SK-N-MC (cell line): ENCODE data around the gene COA8.

Experiments used
- DNase-seq: peaks from one replicate; pipeline ENCODE4 v3.0.0-alpha.2; 2011; ENCODE audit warnings: low read depth, low spot score
- H3K27ac ChIP-seq: fragments of 200-600 bp; sonication (generic); 2 replicates; pipeline ENCODE4 v1.5.1; 2016; ENCODE audit warnings: mixed run types
- H3K36me3 ChIP-seq: fragments of 200-600 bp; sonication (generic); 2 replicates; pipeline ENCODE4 v1.6.1; 2017; ENCODE audit warnings: antibody characterized with exemption, low read length, mixed read lengths; ENCODE audit not compliant: insufficient read depth
- H3K4me3 ChIP-seq: fragments of 200-600 bp; sonication (generic); 2 replicates; pipeline ENCODE4 v1.5.1; 2016
- H3K9ac ChIP-seq: fragments of 200-600 bp; sonication (generic); 2 replicates; pipeline ENCODE4 v1.8.0; 2017; ENCODE audit warnings: mixed run types, mixed read lengths; ENCODE audit not compliant: insufficient read length
- H3K9me3 ChIP-seq: fragments of 200-600 bp; sonication (generic); 2 replicates; pipeline ENCODE4 v1.6.1; 2017; ENCODE audit warnings: low read depth, mild to moderate bottlenecking, antibody characterized with exemption, low read length, moderate library complexity, mixed read lengths
- EZH2 ChIP-seq: fragments of 200-600 bp; sonication (generic); IDR thresholded peaks from one replicate; pipeline ENCODE4 v1.6.1; 2017; ENCODE audit warnings: antibody characterized with exemption
- FOXP2 ChIP-seq: optimal IDR thresholded peaks from 2 replicates; pipeline ENCODE3; 2011; ENCODE audit warnings: mild to moderate bottlenecking, moderate library complexity; ENCODE audit not compliant: insufficient read depth; ENCODE audit errors: extremely low read length, control extremely low read depth
- POLR2AphosphoS5 ChIP-seq: IDR thresholded peaks from 2 replicates; pipeline ENCODE4 v1.6.1; 2012; ENCODE audit warnings: mild to moderate bottlenecking, low read depth, low read length, borderline replicate concordance

The COA8 gene

DNA sequence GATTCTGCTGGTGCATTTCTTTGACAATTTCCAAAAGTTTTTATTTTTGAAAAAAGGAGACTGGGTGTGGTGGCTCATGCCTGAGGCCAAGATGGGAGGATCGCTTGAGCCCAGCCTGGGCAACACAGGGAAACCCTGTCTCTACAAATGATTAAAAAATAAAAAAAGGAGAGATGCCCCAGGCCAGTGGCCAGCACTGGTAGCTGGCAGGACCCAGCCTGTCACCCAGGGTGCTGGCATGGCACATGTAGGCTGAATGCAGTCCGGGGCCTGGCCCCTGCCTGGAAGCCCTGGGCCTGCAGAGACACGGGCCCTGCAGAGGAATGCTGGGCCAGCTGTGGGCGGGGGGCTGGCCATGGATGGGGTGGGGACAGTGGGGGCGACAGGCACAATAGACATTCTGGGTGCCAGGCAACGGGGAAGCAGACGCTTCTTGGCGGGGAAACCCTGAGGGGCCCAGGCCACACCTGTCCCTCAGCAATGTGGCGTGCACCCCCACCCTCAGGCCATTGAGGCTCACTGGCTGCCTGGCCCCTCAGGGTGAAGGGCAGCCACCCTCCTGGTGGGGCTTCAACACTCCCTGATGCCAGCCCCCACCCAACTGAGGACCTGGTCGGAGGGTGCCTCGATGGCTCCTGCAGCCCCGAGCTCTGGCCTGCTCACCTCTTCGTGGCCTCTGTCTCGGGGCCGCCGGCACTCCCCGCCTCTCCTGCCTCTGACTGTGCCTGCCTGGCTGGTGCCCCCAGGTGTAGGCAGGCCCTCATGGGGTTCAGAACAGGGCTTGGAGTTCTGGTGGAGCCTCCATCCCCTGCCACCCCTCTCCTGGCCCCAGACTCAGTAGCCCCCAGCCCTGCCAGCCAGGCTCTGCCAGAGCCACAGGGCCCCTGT lies 21.7 kb upstream of the COA8 start:
- Histone ChIP-seq H3K27ac (peak overlapping the region; percentile 64; the same call in 1 of the 2 replicates), H3K36me3 (no peaks in the 10 kb centered on the region), H3K9me3 (no peaks in the 10 kb centered on the region), H3K9ac (no peak overlapping the region), H3K4me3 (no peak overlapping the region)
- no peak for DNase-seq
- TF ChIP-seq EZH2 (no peak), POLR2AphosphoS5 (no peak), FOXP2 (no peak)

- DNase-seq, result no peak
- H3K36me3 ChIP-seq, result no peaks in the 10 kb centered on the region
- H3K27ac ChIP-seq, result no peak overlapping the region
- TF ChIP-seq FOXP2 (no peak), POLR2AphosphoS5 (no peak), EZH2 (no peak)
- no peak overlapping the region for H3K9ac ChIP-seq
- H3K4me3 ChIP-seq, result no peak overlapping the region
- no peaks in the 10 kb centered on the region for H3K9me3 ChIP-seq
These were observed 20.8 kb upstream of the COA8 start for GRCh38 chr14:103541709-103542604.

DNA sequence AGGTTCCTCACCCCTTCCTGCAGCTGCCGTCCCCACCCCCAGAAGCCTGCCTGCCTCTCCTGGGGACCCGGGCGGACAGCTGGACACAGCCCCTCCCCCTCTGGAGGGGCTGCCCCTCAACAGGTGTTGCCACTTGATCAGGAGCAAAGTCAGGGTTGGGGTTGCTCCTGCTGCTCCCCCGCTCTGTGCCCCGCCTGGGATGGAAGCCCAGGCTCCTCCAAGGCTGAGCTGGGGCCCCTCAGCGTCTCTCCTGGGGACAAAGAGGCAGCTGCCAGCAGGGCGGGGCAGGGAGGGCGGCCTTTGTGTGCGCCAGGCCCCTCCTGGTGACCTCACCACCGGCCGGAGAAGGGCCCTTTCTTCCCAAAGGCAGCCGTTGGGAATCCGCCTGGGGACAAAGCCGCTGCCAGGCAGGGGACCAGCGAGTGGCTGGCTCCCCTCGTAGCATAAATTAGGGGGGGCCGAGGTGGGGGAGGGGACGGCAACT lies 20.1 kb upstream of the COA8 start:
- H3K9ac ChIP-seq, result no peak overlapping the region
- H3K27ac ChIP-seq, result no peak overlapping the region
- TF ChIP-seq EZH2 (no peak), POLR2AphosphoS5 (no peak), FOXP2 (no peak)
- H3K4me3 ChIP-seq, result no peak overlapping the region
- DNase-seq, result no peak
- no peaks in the 10 kb centered on the region for H3K9me3 ChIP-seq
- no peaks in the 10 kb centered on the region for H3K36me3 ChIP-seq

- Histone ChIP-seq H3K9me3 (no peaks in the 10 kb centered on the region), H3K9ac (no peak overlapping the region), H3K36me3 (no peaks in the 10 kb centered on the region), H3K27ac (no peak overlapping the region), H3K4me3 (no peak overlapping the region)
- DNase-seq, result no peak
- no peak for TF ChIP-seq FOXP2
- no peak for TF ChIP-seq EZH2
- TF ChIP-seq POLR2AphosphoS5, result no peak
These were observed 19.6 kb upstream of the COA8 start for GRCh38 chr14:103543140-103543539.

- no peaks in the 10 kb centered on the region for H3K36me3 ChIP-seq
- no peak for DNase-seq
- H3K9me3 ChIP-seq, result no peaks in the 10 kb centered on the region
- peak overlapping the region; percentile 50; the same call in 1 of the 2 replicates for H3K27ac ChIP-seq
- TF ChIP-seq POLR2AphosphoS5 (no peak), FOXP2 (no peak), EZH2 (no peak)
- H3K9ac ChIP-seq, result peak overlapping the region; percentile 32
- peak overlapping the region; percentile 55 for H3K4me3 ChIP-seq
These were observed 18.9 kb upstream of the COA8 start for GRCh38 chr14:103543721-103544387.

GRCh38 chr14:103544388-103545218 lies 18.2 kb upstream of the COA8 start:
- Histone ChIP-seq H3K9me3 (no peaks in the 10 kb centered on the region), H3K9ac (peak overlapping the region; percentile 47), H3K4me3 (peak overlapping the region; percentile 55), H3K36me3 (no peaks in the 10 kb centered on the region), H3K27ac (peak overlapping the region; percentile 70)
- no peak for DNase-seq
- TF ChIP-seq POLR2AphosphoS5 (peak; percentile 39; the same call in 1 of the 2 replicates), FOXP2 (no peak)

DNA sequence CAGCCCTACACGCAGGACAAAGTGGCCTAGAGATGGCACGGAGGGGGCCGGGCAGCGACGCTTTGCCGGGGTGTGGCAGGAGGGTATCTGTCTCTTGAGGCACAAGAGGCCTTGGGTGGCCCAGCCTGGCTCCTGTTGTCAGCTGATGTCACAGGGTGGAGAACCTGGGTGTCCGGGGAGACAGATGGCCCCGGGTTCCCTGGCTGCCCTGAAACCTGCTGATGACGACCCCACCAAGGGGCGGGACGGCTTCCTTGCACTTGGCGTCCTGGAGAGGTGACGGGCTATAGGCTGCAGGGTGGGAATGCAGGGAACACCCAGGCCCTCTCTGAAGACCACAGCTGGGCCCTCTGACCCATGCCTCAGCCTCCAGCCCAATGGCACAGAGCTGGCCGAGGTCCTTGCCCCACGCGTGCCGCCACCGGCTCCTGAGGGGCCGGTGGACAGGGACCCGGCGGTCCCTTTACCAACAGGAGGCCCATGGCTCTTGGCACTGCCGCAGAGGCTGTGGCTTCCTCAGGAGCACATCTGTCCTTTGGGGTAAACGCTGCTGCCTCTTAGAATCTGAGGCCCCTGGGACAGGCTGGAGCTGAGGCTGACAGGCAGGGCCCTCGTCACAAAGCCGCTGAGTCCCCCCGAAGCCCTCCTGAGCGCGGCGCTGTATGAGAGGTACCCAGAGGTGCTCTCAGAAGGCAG lies 17.4 kb upstream of the COA8 start:
- H3K36me3 ChIP-seq, result no peaks in the 10 kb centered on the region
- H3K9ac ChIP-seq, result no peak overlapping the region
- no peak overlapping the region for H3K4me3 ChIP-seq
- H3K27ac ChIP-seq, result no peak overlapping the region
- no peak for DNase-seq
- TF ChIP-seq POLR2AphosphoS5 (no peak), FOXP2 (no peak), EZH2 (no peak)
- H3K9me3 ChIP-seq, result no peaks in the 10 kb centered on the region
